K562 (cell line): ENCODE measurements around the gene PLEKHG4B.

Experiments
- CBX2 ChIP-seq: fragments of 200-600 bp; sonication (generic); IDR thresholded peaks from one replicate; pipeline ENCODE4 v1.6.1; 2012; ENCODE audit warnings: mild to moderate bottlenecking, low read length, inconsistent platforms; ENCODE audit not compliant: insufficient read depth, poor library complexity, severe bottlenecking
- DDX20 ChIP-seq: fragments of 450-650 bp; IDR thresholded peaks from 2 replicates; pipeline ENCODE4 v1.6.1; 2016; ENCODE audit warnings: missing genetic modification characterization, low read depth, mild to moderate bottlenecking, missing compliant biosample characterization, moderate library complexity
- HNRNPLL ChIP-seq: fragments of 200-400 bp; formaldehyde crosslinking; IDR thresholded peaks from 2 replicates; pipeline ENCODE4 v1.6.1; 2017; ENCODE audit warnings: low read length, low read depth, mild to moderate bottlenecking; ENCODE audit not compliant: poor library complexity, severe bottlenecking
- JUN ChIP-seq, 2 experiments: sonication (generic) in 1 of 2; formaldehyde crosslinking in 1 of 2; IDR thresholded peaks; 2 replicates each; pipeline versions ENCODE4 v1.6.1 to v1.8.0; 2012 to 2022; ENCODE audit warnings: borderline replicate concordance in 2 of 2, mild to moderate bottlenecking in 2 of 2, improper control_type of control experiment in 1 of 2, low read depth in 1 of 2, low read length in 1 of 2, missing genetic modification reagents in 1 of 2
- MED1 ChIP-seq: sonication (generic); formaldehyde crosslinking; IDR thresholded peaks from 2 replicates; pipeline ENCODE4 v1.8.1; 2023; ENCODE audit warnings: missing genetic modification reagents, borderline replicate concordance
- MXI1 ChIP-seq: IDR thresholded peaks from 2 replicates; pipeline ENCODE4 v1.6.1; 2011; ENCODE audit warnings: low read depth, mild to moderate bottlenecking, improper control_type of control experiment, low read length
- POLR2A ChIP-seq: fragments of 450-650 bp; conservative IDR thresholded peaks from 2 replicates; pipeline ENCODE4 v1.6.1; 2016
- POLR2AphosphoS5 ChIP-seq: IDR thresholded peaks from 2 replicates; pipeline ENCODE4 v1.6.1; 2011; ENCODE audit warnings: mild to moderate bottlenecking, low read depth, low read length, moderate library complexity; ENCODE audit not compliant: control insufficient read depth, insufficient read depth
- RAD21 ChIP-seq, 2 experiments: fragments of 250-450 bp in 1 of 2; fragments of 450-650 bp in 1 of 2; sonication (Bioruptor Pico) in 1 of 2; formaldehyde crosslinking in 1 of 2; IDR thresholded peaks in 1 of 2; conservative IDR thresholded peaks in 1 of 2; 2 replicates each; pipeline versions ENCODE4 v1.4.0 to v1.8.0; 2020 to 2022; ENCODE audit warnings: mild to moderate bottlenecking in 2 of 2, moderate library complexity in 1 of 2
- XRCC5 ChIP-seq: fragments of 200-400 bp; formaldehyde crosslinking; IDR thresholded peaks from 2 replicates; pipeline ENCODE4 v1.6.1; 2017; ENCODE audit warnings: low read depth, mild to moderate bottlenecking, low read length
- TF ChIP-seq, protein P1 (sequence below): sonication (generic); formaldehyde crosslinking; IDR thresholded peaks from 2 replicates; pipeline ENCODE4 v1.8.1; 2022; ENCODE audit warnings: missing genetic modification reagents
- TF ChIP-seq, protein P2 (sequence below): sonication (generic); formaldehyde crosslinking; IDR thresholded peaks from 2 replicates; pipeline ENCODE4 v1.5.0; 2020; ENCODE audit warnings: missing genetic modification reagents

DNA sequence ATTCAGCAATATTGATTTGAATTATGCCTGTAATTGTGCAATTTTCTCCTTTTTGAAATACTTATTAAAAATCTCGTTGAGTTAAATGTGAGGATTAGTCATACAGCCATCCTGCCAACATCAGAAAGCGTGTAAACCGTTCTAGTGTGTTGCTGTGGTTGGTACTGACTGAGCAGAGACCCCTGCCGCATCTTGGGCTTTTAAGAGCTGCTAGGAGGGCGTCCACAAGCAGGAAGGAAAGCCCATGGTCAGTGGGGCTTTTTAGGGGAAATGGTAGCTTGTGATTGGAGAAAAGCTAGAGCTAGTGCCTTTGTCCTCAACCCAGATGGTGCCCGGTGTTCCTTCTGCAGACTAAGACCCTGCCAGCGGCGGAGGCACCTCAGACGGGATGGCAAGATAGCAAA lies 127.5 kb downstream of the PLEKHG4B start:
- TF ChIP-seq JUN (IDR thresholded peaks at IDR 0.05; ENCODE audit: borderline replicate concordance, low read depth, low read length) = no peak
- TF ChIP-seq JUN (CRISPR knock-in tag; IDR thresholded peaks at IDR 0.05; ENCODE audit: borderline replicate concordance) = no peak
- TF ChIP-seq HNRNPLL = no peak
- TF ChIP-seq, protein P1, sequence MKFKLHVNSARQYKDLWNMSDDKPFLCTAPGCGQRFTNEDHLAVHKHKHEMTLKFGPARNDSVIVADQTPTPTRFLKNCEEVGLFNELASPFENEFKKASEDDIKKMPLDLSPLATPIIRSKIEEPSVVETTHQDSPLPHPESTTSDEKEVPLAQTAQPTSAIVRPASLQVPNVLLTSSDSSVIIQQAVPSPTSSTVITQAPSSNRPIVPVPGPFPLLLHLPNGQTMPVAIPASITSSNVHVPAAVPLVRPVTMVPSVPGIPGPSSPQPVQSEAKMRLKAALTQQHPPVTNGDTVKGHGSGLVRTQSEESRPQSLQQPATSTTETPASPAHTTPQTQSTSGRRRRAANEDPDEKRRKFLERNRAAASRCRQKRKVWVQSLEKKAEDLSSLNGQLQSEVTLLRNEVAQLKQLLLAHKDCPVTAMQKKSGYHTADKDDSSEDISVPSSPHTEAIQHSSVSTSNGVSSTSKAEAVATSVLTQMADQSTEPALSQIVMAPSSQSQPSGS (CRISPR knock-in tag) = no peak
- no peak for TF ChIP-seq MXI1
- no peak for TF ChIP-seq CBX2
- TF ChIP-seq, protein P2, sequence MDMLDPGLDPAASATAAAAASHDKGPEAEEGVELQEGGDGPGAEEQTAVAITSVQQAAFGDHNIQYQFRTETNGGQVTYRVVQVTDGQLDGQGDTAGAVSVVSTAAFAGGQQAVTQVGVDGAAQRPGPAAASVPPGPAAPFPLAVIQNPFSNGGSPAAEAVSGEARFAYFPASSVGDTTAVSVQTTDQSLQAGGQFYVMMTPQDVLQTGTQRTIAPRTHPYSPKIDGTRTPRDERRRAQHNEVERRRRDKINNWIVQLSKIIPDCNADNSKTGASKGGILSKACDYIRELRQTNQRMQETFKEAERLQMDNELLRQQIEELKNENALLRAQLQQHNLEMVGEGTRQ (CRISPR knock-in tag) = no peak
- no peak for TF ChIP-seq MED1
- no peak for TF ChIP-seq POLR2AphosphoS5
- no peak for TF ChIP-seq RAD21 (CRISPR knock-in tag; conservative IDR thresholded peaks at IDR 0.05 in 1 of 2, IDR thresholded peaks at IDR 0.05 in 1 of 2)
- no peak for TF ChIP-seq POLR2A
- no peak for TF ChIP-seq XRCC5
- TF ChIP-seq DDX20 (tag) = no peak
